ENCODE data around the gene TMEM127.

- TF ChIP-seq CTCF (IDR thresholded peaks at IDR 0.05; ENCODE audit: poor library complexity) (no peak), EZH2 (IDR thresholded peaks at IDR 0.05; ENCODE audit: borderline replicate concordance) (no peak), EZH2phosphoT487 (IDR thresholded peaks at IDR 0.05; ENCODE audit: low read depth, severe bottlenecking, unreplicated experiment) (no peak)
Measured at GRCh38 chr2:96306370-96306769, 40.6 kb upstream of the TMEM127 start.

Measured in hepatocyte (in vitro differentiated cells).